Retina (tissue), 1 donor: ENCODE data around the gene AKAP8L.
"Not testable (repeated sequence)": the region's sequence is repeated elsewhere in the genome, so short reads cannot be mapped to it uniquely, and the experiment has no call there.

ENCODE experiments used
- DNase-seq: peaks from one replicate; pipeline ENCODE4 v3.0.0-alpha.2; 2016

The AKAP8L gene

GRCh38 chr19:15337202-15337601 lies 81.6 kb downstream of the AKAP8L start:
- DNase-seq, result no peak

GRCh38 chr19:15335992-15336391 lies 82.8 kb downstream of the AKAP8L start:
- DNase-seq, result not testable (repeated sequence)

GRCh38 chr19:15332311-15332996 lies 86.3 kb downstream of the AKAP8L start, which contains the start of gene BRD4:
Gene BRD4 (minus strand): TSS chr19:15332539. CDS start chr19:15273099, 59,440 bp downstream.
- DNase-seq, result peak; percentile 76

GRCh38 chr19:15331419-15332310 lies 87.1 kb downstream of the AKAP8L start:
- DNase-seq, result peak; percentile 59

- DNase-seq, result no peak
These were observed 87.9 kb downstream of the AKAP8L start for GRCh38 chr19:15330801-15331418.
